ENCODE results near the gene PGS1.

PGS1 gene

DNA sequence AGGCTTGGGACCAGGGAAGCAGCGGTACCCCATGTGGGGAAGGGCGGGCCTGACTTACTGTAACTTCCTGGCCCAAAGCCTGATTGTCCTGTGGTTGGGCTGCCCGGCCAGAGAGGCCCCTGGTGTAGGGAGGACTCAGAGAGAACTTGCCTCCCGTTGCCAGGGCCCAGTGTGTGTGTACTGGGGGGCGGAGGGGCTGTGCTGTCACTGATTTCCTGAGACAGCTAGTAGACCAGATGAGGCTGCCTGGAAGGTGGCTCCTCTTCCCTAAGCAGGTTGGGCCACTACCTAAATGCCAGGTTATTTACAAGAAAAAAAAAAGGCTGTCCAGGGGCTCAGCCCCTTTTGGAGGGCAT, 35.3 kb upstream of the PGS1 start:
- DNase-seq (ENCODE audit: low spot score in 2 of 2): no peak
- no peaks in the 10 kb centered on the region for H3K9me3 Mint-ChIP-seq
- no peak for ATAC-seq (ENCODE audit: low read depth)
- H3K27ac Mint-ChIP-seq: peak overlapping the region; percentile 97
- peak overlapping the region; percentile 84 for H3K4me3 Mint-ChIP-seq
- H3K4me1 Mint-ChIP-seq: peaks cover 59% of the 10 kb centered on the region
- H3K36me3 Mint-ChIP-seq: no peaks in the 10 kb centered on the region
- no peaks in the 10 kb centered on the region for H3K27me3 Mint-ChIP-seq

DNA sequence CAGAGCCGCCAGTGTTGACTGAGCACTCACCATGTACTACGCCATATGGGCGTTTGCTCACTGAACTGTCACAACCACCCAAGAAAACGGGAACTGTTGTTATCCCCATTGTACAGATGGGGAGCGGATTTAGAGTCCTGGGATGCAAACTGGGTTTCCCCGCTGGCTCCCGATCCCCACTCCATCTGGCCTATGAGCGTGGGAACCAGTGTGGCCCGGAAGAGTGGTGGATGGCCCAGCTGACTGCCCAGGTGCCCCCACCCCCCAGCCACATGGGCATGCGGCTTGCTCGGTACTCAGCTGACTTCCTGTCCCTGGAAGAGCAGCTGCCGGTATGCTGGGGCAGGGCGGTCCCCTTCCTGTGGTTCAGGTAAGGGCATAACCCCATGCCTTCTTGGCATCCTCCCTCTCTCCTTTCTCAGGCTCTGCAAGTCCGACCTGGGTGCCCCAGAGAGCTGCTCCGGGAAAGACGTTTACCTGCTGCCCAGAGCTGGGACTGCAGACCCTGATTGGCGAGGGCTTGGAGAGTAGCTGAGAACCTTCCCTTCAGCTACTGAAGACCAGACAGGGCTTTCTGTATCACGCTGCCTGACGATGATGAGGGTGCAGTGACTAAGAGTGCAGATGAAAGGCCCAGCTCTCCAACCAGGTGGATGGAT, 34.8 kb upstream of the PGS1 start:
- ATAC-seq (ENCODE audit: low read depth): peak; percentile 76

DNA sequence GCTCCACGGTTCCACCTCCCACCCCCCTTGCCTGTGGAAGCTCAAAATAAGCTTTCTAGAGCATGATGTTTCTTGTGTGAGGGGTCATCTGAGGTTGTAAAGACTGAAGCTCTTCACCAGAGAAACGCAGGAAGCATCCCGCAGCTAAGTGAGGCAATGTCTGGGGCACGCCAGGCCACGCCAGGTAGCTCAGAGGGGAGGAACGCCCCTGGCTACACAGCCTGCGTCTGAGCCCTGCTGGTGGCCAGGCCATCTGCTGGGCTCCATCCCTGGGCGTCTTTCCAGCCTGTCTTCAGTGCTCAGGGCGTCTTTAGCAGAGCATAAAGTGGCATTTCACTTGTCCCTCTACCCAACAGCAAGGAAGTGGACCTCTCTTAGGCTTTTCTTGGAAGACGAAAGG, 33.8 kb upstream of the PGS1 start:
- Mint-ChIP-seq H3K4me1 (peaks cover 58% of the 10 kb centered on the region), H3K27ac (peak overlapping the region; percentile 97), H3K4me3 (peak overlapping the region; percentile 62), H3K36me3 (no peaks in the 10 kb centered on the region), H3K27me3 (no peaks in the 10 kb centered on the region), H3K9me3 (no peaks in the 10 kb centered on the region)
- DNase-seq (ENCODE audit: low spot score in 2 of 2): no peak
- ATAC-seq (ENCODE audit: low read depth): no peak

More for the DNA sequence above, 34.8 kb upstream of the PGS1 start:
- Mint-ChIP-seq H3K27me3 (no peaks in the 10 kb centered on the region), H3K4me1 (peaks cover 59% of the 10 kb centered on the region), H3K4me3 (peak overlapping the region; percentile 84), H3K36me3 (no peaks in the 10 kb centered on the region), H3K9me3 (no peaks in the 10 kb centered on the region), H3K27ac (peak overlapping the region; percentile 97)
- DNase-seq (ENCODE audit: low spot score in 2 of 2): peak; percentile 74 to 75

GRCh38 chr17:78345172-78345571, 33.3 kb upstream of the PGS1 start:
- Mint-ChIP-seq H3K27ac (peak overlapping the region; percentile 97), H3K4me3 (no peak overlapping the region), H3K4me1 (peaks cover 57% of the 10 kb centered on the region), H3K9me3 (no peaks in the 10 kb centered on the region), H3K27me3 (no peaks in the 10 kb centered on the region), H3K36me3 (no peaks in the 10 kb centered on the region)
- DNase-seq (ENCODE audit: low spot score in 2 of 2): no peak
- no peak for ATAC-seq (ENCODE audit: low read depth)

- Mint-ChIP-seq H3K27ac (no peak overlapping the region), H3K4me1 (peaks cover 56% of the 10 kb centered on the region), H3K4me3 (no peak overlapping the region), H3K27me3 (no peaks in the 10 kb centered on the region), H3K9me3 (no peaks in the 10 kb centered on the region), H3K36me3 (no peaks in the 10 kb centered on the region)
- DNase-seq (ENCODE audit: low spot score in 2 of 2) (no peak), ATAC-seq (ENCODE audit: low read depth) (no peak)
These were observed 32.5 kb upstream of the PGS1 start for GRCh38 chr17:78345791-78346494.

- H3K4me1 Mint-ChIP-seq: peaks cover 54% of the 10 kb centered on the region
These were observed 31.7 kb upstream of the PGS1 start for GRCh38 chr17:78346605-78347250.

GRCh38 chr17:78347453-78347852, 31.0 kb upstream of the PGS1 start:
- no peak for ATAC-seq (ENCODE audit: low read depth)
- H3K4me1 Mint-ChIP-seq: peaks cover 55% of the 10 kb centered on the region
- H3K9me3 Mint-ChIP-seq: no peaks in the 10 kb centered on the region
- no peak overlapping the region for H3K4me3 Mint-ChIP-seq
- H3K36me3 Mint-ChIP-seq: no peaks in the 10 kb centered on the region
- DNase-seq (ENCODE audit: low spot score in 2 of 2): no peak
- no peaks in the 10 kb centered on the region for H3K27me3 Mint-ChIP-seq
- H3K27ac Mint-ChIP-seq: no peak overlapping the region

More at GRCh38 chr17:78346605-78347250, 31.7 kb upstream of the PGS1 start:
- DNase-seq (ENCODE audit: low spot score in 2 of 2): no peak
- H3K27me3 Mint-ChIP-seq: no peaks in the 10 kb centered on the region
- no peak for ATAC-seq (ENCODE audit: low read depth)
- H3K4me3 Mint-ChIP-seq: no peak overlapping the region
- no peaks in the 10 kb centered on the region for H3K9me3 Mint-ChIP-seq
- peak overlapping the region; percentile 33 for H3K27ac Mint-ChIP-seq
- no peaks in the 10 kb centered on the region for H3K36me3 Mint-ChIP-seq

GRCh38 chr17:78348055-78348770, 30.2 kb upstream of the PGS1 start:
- DNase-seq (ENCODE audit: low spot score in 2 of 2) (no peak), ATAC-seq (ENCODE audit: low read depth) (peak; percentile 10)
- no peaks in the 10 kb centered on the region for H3K36me3 Mint-ChIP-seq
- H3K4me1 Mint-ChIP-seq: peaks cover 49% of the 10 kb centered on the region
- no peaks in the 10 kb centered on the region for H3K27me3 Mint-ChIP-seq
- H3K27ac Mint-ChIP-seq: peak overlapping the region; percentile 91
- no peaks in the 10 kb centered on the region for H3K9me3 Mint-ChIP-seq
- H3K4me3 Mint-ChIP-seq: peak overlapping the region; percentile 61

- no peaks in the 10 kb centered on the region for H3K27me3 Mint-ChIP-seq
- H3K27ac Mint-ChIP-seq: peak overlapping the region; percentile 72
- H3K9me3 Mint-ChIP-seq: no peaks in the 10 kb centered on the region
- ATAC-seq (ENCODE audit: low read depth) (no peak), DNase-seq (ENCODE audit: low spot score in 2 of 2) (no peak)
- H3K4me3 Mint-ChIP-seq: no peak overlapping the region
- H3K36me3 Mint-ChIP-seq: no peaks in the 10 kb centered on the region
- peaks cover 36% of the 10 kb centered on the region for H3K4me1 Mint-ChIP-seq
These were observed 28.4 kb upstream of the PGS1 start for GRCh38 chr17:78349891-78350642.

GRCh38 chr17:78351449-78352006, 26.9 kb upstream of the PGS1 start:
- no peak overlapping the region for H3K27ac Mint-ChIP-seq
- H3K36me3 Mint-ChIP-seq: no peaks in the 10 kb centered on the region
- H3K4me1 Mint-ChIP-seq: peaks cover 44% of the 10 kb centered on the region
- H3K27me3 Mint-ChIP-seq: no peaks in the 10 kb centered on the region
- ATAC-seq (ENCODE audit: low read depth): no peak
- DNase-seq (ENCODE audit: low spot score in 2 of 2): no peak
- H3K9me3 Mint-ChIP-seq: no peaks in the 10 kb centered on the region
- H3K4me3 Mint-ChIP-seq: peak overlapping the region; percentile 56

DNA sequence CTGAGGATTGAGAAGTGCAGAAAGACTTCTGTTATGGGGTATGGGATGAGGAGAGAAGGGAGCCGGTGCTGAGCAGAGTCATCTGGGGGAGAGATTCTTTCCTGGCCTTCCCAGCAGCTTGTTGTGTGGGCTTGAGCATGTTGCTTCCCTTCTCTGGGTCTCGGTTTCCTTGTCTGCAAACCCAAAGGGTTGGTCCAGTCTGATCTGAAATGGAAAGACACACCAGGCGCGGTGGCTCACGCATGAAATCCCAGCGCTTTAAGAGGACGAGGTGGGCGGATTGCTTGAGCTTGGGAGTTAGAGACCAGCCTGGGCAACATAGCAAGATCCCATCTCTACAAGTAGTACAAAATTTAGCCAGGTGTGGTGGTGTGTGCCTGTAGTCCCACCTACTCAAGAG, 24.6 kb upstream of the PGS1 start:
- H3K4me3 Mint-ChIP-seq: peak overlapping the region; percentile 85
- H3K27ac Mint-ChIP-seq: peak overlapping the region; percentile 79
- no peak for ATAC-seq (ENCODE audit: low read depth)
- no peaks in the 10 kb centered on the region for H3K9me3 Mint-ChIP-seq
- H3K36me3 Mint-ChIP-seq: no peaks in the 10 kb centered on the region
- peaks cover 45% of the 10 kb centered on the region for H3K4me1 Mint-ChIP-seq
- no peaks in the 10 kb centered on the region for H3K27me3 Mint-ChIP-seq
- no peak for DNase-seq (ENCODE audit: low spot score in 2 of 2)

DNA sequence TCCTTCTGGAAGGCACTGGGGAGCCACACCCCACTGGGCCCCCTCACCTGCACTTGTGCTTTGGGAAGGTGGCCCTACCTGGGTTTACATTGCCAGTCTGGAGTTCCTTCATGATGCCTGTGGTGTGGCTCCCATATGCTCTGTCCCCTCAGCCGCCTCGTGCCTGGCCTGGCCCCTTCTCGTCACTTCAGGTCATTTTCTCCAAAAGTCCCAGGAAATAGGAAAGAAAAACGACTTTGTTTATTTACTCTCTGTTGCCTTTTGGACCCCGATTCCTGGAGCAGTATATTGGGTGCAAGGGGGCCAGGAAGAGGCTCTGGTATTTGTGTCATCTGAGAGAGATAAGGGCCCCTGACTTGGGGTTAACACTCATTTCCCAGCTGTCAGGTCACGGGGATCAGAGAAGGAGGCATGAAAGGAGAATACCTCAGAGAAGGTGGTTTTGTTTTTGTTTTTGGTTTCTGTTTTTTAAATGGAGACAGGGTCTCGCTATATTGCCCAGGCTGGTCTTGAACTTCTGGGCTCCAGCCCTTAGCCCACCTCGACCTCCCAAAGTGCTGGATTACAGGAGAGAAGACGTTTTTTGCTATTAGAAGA, 23.3 kb upstream of the PGS1 start:
- H3K27ac Mint-ChIP-seq: peak overlapping the region; percentile 91
- H3K36me3 Mint-ChIP-seq: no peaks in the 10 kb centered on the region
- ATAC-seq (ENCODE audit: low read depth) (no peak), DNase-seq (ENCODE audit: low spot score in 2 of 2) (no peak)
- peaks cover 38% of the 10 kb centered on the region for H3K4me1 Mint-ChIP-seq
- H3K9me3 Mint-ChIP-seq: no peaks in the 10 kb centered on the region
- no peak overlapping the region for H3K4me3 Mint-ChIP-seq
- no peaks in the 10 kb centered on the region for H3K27me3 Mint-ChIP-seq

GRCh38 chr17:78355701-78356100, 22.7 kb upstream of the PGS1 start:
- ATAC-seq (ENCODE audit: low read depth): no peak
- Mint-ChIP-seq H3K36me3 (no peaks in the 10 kb centered on the region), H3K27me3 (no peaks in the 10 kb centered on the region), H3K9me3 (no peaks in the 10 kb centered on the region), H3K4me3 (peak overlapping the region; percentile 68), H3K4me1 (peaks cover 32% of the 10 kb centered on the region), H3K27ac (peak overlapping the region; percentile 91)
- no peak for DNase-seq (ENCODE audit: low spot score in 2 of 2)

Data from memory B cell (primary cell).